GM18873 (cell line): Measurements from ENCODE around the gene GALNT2.

Experiments
- ATAC-seq: cut with Tn5 transposase; IDR thresholded peaks from one replicate; pipeline ENCODE4 v1.9.1; 2021; ENCODE audit warnings: mild to moderate bottlenecking, moderate library complexity, moderate number of reproducible peaks; ENCODE audit not compliant: unreplicated experiment, low FRiP score

GALNT2 gene

GRCh38 chr1:230066466-230067404, at the start of gene GALNT2:
Gene GALNT2 (plus strand): TSS chr1:230067238. CDS start chr1:230067281, 43 bp downstream.
- peak; percentile 69 for ATAC-seq

DNA sequence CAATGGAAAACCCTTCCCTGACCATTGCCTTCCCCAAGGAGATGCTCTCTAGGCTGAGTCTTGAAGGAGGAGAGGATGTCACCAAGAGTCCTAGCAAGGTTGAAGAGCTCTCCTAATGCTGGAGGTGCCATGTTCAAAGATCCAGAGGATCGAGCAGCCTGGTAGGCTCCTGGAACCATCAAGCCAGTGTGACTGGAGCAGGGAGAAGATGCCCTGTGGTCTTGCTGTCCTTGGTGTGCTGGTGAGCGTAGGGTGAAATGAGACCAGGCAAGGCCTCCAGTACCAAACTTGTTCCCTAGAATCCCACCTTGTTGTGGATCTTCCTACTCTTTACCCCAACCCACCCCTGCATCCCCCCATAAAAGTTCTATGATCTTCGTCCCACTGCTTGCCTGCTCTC, 46.6 kb upstream of the GALNT2 start:
- ATAC-seq = no peak

DNA sequence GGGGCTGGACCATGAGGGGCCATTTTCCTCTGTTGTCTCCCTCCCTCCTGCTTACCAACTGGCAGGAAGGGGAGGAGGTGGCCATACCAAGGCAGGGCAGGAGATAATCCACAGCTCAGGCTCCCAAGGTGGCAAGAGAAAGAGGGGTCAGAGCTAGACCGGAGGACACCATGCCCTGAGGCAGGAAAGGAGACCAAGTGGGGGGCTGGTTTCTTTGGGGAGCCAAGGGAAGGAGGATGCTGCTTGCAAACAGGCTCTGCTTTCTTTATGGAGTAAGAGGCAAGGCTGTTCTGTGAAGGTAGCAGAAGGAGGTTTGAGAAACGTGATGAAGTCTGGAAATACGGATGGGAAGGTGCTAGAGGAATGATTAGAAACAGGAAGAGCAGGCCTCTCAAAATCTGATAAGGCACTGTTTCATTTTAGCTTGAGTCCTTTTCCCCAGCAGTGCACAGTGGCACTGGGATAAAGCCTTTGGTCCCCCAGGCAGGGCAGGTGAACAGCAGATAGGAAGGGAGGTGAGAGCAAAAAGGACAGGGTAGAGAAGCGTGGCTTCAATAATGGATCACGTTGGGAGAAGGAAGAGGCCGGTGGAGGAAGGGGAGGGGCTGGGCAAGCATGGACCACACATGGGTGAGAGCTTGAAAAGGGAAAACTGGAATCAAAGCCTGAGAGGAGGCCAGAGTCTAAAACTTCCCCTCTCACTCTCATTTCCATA, 44.2 kb upstream of the GALNT2 start:
- ATAC-seq = no peak

DNA sequence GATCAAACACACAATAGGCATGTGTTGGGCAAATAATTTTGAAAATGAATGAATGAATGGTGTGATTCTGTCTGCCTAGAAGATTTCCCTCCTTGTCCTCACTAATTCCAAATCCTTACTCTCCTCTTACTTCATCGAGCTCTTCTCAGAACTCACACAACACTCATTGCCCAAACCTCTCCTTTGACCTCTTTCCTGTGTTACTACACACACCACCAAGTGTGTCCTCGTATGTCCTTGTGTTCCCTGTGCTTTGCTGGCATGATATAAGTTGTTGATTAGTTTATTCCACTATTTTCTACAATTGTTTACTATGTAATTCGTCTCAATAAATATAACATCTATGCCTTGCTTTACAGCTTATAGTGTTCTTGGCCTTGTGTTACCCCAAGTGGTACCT, 41.4 kb upstream of the GALNT2 start:
- ATAC-seq = no peak

GRCh38 chr1:230026139-230026538, 40.9 kb upstream of the GALNT2 start:
- no peak for ATAC-seq

DNA sequence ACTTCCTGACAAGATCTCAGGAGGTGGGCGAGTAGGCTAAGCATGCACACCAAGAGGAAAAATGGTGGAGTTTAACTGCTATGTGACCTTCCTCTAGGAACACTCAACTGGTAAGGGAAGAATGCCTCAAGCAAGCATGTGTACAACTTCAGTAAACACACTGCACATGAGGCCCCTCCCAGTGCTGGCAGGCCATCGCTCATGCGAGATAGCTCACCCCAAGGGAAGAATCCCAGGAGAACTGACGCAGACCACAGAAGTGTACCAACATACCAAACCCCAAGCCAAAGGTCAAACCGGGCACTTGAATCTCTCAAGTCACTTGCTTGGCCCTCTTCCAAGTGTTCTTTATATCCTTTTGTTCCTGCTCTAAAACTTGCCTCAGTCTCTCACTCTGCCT, 40.5 kb upstream of the GALNT2 start:
- no peak for ATAC-seq

- ATAC-seq = no peak
Observed at GRCh38 chr1:230028602-230029223, 38.3 kb upstream of the GALNT2 start.

- ATAC-seq = no peak
Observed at GRCh38 chr1:230029244-230029941, 37.6 kb upstream of the GALNT2 start.

DNA sequence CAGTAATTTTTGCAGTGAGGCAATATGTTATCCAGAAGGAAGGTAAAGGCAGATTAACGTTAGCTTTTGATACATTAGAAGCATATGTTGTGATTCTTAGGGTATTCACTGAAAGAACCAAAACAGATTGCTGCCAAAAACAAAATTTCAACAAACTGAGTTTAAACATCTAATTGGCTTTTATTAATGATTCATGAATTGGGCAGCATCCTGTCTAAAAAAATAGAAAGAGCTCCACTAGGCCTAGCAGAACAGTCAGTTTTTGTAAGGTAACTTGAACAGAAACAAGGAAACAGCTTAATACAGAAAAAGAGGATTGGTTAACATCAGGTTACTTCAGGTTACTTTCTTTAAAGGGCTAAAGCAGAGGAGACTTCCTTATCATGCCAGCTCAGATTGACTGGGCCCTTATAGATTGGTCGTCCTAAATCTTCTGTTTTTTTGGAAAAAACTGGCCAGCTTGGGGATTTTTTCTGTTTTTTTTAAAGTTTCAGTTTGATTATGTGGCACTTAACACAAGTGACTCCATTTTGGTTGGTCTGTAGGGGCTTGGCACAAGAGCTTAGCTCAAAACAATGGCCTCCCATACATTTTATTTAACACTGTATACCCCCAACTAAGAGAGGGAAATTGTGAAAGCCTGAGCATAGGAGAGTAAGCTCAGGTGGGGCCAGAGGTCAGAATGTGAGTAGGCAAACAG, 36.8 kb upstream of the GALNT2 start:
- ATAC-seq = no peak

DNA sequence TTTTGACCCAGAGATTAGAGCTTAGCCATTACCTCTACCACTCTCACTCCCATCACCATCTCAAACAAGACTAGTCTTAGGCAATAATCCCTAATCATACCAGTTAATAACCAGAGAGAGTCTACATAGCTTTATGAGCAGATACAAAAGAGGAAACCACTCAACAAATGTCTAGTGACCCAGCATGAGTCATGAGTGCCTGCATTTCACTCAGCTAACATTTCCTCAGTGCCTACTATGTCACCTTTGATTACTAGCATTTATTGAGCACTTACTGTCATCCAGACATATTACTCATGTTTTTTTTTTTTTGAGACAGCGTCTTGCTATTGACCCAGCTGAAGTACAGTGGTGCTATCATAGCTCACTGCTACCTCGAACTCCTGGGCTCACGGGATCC, 35.9 kb upstream of the GALNT2 start:
- ATAC-seq = no peak

- ATAC-seq = no peak
Observed at GRCh38 chr1:230032516-230033281, 34.3 kb upstream of the GALNT2 start.

DNA sequence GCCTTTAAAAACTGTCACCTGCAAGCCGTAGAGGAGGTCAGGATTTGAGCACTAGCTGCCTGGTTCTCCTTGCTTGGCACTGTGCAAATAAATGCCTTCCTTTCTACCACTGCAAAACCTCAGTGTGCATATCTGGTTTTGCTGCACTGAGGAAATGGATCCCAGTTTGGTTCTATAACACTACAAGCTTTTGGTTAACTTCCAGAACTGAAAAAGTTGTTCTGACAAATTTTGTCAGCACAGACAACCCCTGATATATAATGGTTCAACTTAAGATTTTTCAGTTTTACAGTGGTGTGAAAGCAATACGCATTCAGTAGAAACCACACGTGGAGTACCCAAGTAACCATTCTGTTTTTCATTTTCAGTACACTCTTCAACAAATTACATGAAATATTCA, 29.8 kb upstream of the GALNT2 start:
- ATAC-seq = no peak

GRCh38 chr1:230040440-230040839, 26.6 kb upstream of the GALNT2 start:
- ATAC-seq = no peak

GRCh38 chr1:230043081-230043480, 24.0 kb upstream of the GALNT2 start:
- no peak for ATAC-seq

DNA sequence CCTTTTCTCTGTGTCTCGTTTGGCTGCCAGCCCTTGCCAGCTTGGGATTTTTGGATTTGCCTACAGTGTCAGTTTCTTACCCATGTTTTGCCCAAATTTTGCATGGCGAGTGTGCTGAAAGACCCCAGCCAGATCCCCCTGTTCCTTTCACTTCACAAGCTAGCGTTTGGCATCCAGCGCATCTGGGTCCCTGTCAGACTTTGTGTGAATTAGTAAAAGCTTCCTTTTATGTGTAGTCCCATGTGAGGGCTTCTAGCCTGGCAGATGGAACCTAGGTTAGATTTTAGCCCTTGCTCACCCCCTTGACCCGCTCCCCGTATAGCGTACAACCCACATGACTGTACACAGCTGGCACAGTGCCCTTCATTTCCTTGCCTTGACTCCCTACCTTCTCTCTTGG, 22.3 kb upstream of the GALNT2 start:
- no peak for ATAC-seq

GRCh38 chr1:230047114-230047865, 19.7 kb upstream of the GALNT2 start:
- ATAC-seq = no peak

DNA sequence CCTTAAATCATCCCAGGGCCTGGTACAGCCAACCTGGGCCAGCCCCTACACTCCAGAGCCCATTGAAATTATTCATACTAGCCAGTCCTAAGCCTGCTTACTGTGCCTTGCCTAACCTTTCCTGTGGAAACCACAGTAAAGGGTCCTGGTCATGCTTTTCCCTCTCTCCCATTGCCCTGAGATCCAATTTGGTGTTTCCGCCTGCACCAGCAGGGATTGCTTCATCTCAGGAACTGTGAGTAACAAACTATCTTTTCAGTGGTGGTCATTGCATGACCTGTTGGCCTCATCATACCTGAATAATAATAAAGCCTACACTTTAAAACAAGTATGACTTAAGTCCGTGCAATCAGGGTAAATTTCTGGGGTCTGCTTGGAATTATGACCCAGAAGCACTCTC, 18.7 kb upstream of the GALNT2 start:
- ATAC-seq = no peak

GRCh38 chr1:230048922-230049321, 18.1 kb upstream of the GALNT2 start:
- no peak for ATAC-seq

GRCh38 chr1:230049731-230050130, 17.3 kb upstream of the GALNT2 start:
- ATAC-seq = no peak
